Activated naive CD4-positive, alpha-beta T cell treated with anti-CD3 and anti-CD28 coated beads for 36 hours (primary cell): ENCODE measurements around the gene DCHS1. TPM values are rescaled to one million over a fixed set of nuclear protein-coding genes. Genes with fewer than 3 reads are reported as not detected.

ENCODE experiments used
- CTCF ChIA-PET: fragments of 350-600 bp; sonication (Branson Sonifier 250); formaldehyde crosslinking; loops from one replicate; lab custom pipeline; 2021; ENCODE audit warnings: antibody characterized with exemption; lab: Charles Lee
- DNase-seq: peaks from one replicate; pipeline ENCODE4 v3.0.0-alpha.2; 2020
- H3K27ac Mint-ChIP-seq: one replicate; pipeline ENCODE4 v1.8.0; 2021; ENCODE audit warnings: mild to moderate bottlenecking, mixed read lengths
- H3K27me3 Mint-ChIP-seq: one replicate; pipeline ENCODE4 v1.8.0; 2021; ENCODE audit warnings: low read depth, mixed read lengths
- H3K36me3 Mint-ChIP-seq: one replicate; pipeline ENCODE4 v1.8.0; 2021; ENCODE audit warnings: low read depth, mixed read lengths
- H3K4me1 Mint-ChIP-seq: one replicate; pipeline ENCODE4 v1.8.0; 2021; ENCODE audit warnings: low read depth, mixed read lengths
- H3K4me3 Mint-ChIP-seq: one replicate; pipeline ENCODE4 v1.8.0; 2021; ENCODE audit warnings: mild to moderate bottlenecking, moderate library complexity, mixed read lengths
- H3K9me3 Mint-ChIP-seq: one replicate; pipeline ENCODE4 v1.8.0; 2021; ENCODE audit warnings: mixed read lengths
- intact Hi-C: fragments of 100-400 bp; cut with micrococcal nuclease; formaldehyde crosslinking; loops from one replicate; pipeline ENCODE4 v1.15.1; 2023
- total RNA-seq, 2 experiments: library from RNA; stranded (reverse); gene quantifications; one replicate each; pipeline ENCODE4 v1.2.3, GENCODE V29; 2021

Gene DCHS1
- total RNA-seq, 2 experiments from 2014 or later, result 0.79 to 0.88 TPM

GRCh38 chr11:6629892-6630631 lies 25.5 kb downstream of the DCHS1 start:
- Mint-ChIP-seq H3K9me3 (no peaks in the 10 kb centered on the region), H3K36me3 (no peaks in the 10 kb centered on the region), H3K27ac (no peak overlapping the region), H3K27me3 (no peaks in the 10 kb centered on the region), H3K4me1 (peaks cover 19% of the 10 kb centered on the region), H3K4me3 (no peak overlapping the region)
- CTCF ChIA-PET, result interaction anchor here (0.9 kb wide), 1 partner anchor 99 kb away, joined by 3 read pairs; no protein-coding TSS in a partner anchor
- DNase-seq, result no peak
- intact Hi-C loops, result no loop called here

DNA sequence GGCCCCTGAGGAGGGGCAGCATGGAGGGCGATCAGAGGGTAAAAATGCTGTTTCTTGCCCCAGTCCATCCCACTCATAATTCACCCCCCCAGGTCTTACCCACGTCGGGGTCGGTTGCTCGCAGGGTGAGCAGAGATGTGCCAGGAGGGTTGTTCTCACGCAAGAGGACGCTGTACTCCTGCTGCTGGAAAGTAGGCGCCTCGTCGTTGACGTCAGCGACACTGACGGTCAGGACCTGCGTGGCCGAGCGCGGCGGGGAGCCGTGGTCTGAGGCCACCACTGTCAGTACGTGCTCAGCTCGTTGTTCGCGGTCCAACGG lies 26.1 kb downstream of the DCHS1 start:
- Mint-ChIP-seq H3K27me3 (no peaks in the 10 kb centered on the region), H3K4me1 (peaks cover 19% of the 10 kb centered on the region), H3K4me3 (no peak overlapping the region), H3K9me3 (no peaks in the 10 kb centered on the region), H3K36me3 (no peaks in the 10 kb centered on the region), H3K27ac (no peak overlapping the region)
- CTCF ChIA-PET, result no interaction called here
- intact Hi-C loops, result no loop called here
- DNase-seq, result no peak

GRCh38 chr11:6628526-6628925 lies 27.1 kb downstream of the DCHS1 start:
- intact Hi-C loops, result no loop called here
- CTCF ChIA-PET, result interaction anchor here (1.5 to 1.8 kb wide), 2 partner anchors 10 to 55 kb away, joined by 3 to 6 read pairs; partner anchors contain the start of genes MRPL17 and TPP1
- Mint-ChIP-seq H3K27ac (no peak overlapping the region), H3K4me1 (peaks cover 19% of the 10 kb centered on the region), H3K9me3 (no peaks in the 10 kb centered on the region), H3K27me3 (no peaks in the 10 kb centered on the region), H3K4me3 (no peak overlapping the region), H3K36me3 (no peaks in the 10 kb centered on the region)
- DNase-seq, result no peak

DNA sequence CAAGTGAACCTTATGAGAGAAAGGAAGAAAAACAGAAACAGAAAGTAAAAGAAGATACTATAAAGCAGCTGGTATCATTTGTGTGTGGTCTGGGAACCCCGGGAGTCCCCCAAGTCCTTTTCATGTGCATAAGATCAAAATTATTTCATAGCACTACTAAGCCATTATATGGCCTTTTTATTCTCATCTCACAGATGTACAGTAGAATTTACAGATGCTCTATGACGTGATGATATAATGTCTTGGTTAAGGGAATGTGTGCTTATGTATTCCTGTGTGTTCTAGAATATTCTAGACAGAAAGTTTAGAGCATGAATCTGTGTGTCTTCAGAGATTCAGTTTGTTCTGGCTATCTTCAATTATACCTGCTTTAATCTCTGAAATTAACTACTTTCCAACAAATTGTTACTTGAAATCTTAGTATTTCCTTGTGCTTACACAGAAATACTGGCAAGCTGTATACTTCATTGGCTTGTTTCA lies 27.8 kb downstream of the DCHS1 start:
- H3K27ac Mint-ChIP-seq, result no peak overlapping the region
- DNase-seq, result peak; percentile 55

DNA sequence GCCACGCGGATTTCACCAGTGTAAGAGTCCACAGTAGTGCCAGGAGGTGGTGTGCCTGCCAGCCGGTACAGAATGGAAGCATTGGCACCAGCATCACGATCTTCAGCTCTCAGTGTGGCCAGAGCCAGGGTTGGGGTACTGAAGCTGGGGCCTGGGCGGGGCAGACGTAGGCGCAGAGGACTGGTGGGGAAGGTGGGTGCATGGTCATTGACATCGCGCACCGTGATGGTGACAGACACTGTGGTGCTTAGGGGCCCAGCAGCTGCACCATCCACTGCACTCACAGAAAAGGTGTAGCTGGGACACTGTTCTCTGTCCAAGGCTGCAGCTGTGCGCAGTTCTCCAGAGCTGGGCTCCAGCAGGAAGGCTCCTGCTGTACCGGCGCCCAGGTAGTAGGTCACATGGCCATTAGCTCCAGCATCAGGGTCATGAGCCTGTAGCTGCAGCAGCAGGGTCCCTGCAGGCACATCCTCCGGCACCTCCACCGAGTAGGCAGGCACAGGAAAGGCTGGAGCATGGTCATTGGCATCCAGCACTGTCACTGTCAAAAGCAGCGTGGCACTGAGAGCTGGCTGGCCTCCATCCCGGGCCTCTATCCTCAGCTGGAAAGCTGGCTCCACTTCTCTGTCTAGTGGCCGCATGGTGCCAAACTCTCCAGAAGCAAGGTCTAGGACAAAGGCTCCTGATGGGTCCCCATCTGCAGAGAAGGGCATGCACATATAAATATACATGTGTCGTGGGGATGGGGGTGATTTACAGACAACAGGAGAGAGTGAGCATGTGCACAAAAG lies 28.4 kb downstream of the DCHS1 start:
- Mint-ChIP-seq H3K9me3 (no peaks in the 10 kb centered on the region), H3K27me3 (no peaks in the 10 kb centered on the region), H3K27ac (no peak overlapping the region), H3K4me3 (no peak overlapping the region), H3K36me3 (no peaks in the 10 kb centered on the region), H3K4me1 (peaks cover 19% of the 10 kb centered on the region)
- DNase-seq, result no peak
- intact Hi-C loops, result no loop called here
- CTCF ChIA-PET, result interaction anchor here (1.2 to 1.8 kb wide), 3 partner anchors 8 to 128 kb away, joined by 4 to 6 read pairs (median 4); partner anchors contain the start of gene TPP1

More for the DNA sequence above, 27.8 kb downstream of the DCHS1 start:
- Mint-ChIP-seq H3K36me3 (no peaks in the 10 kb centered on the region), H3K4me3 (no peak overlapping the region), H3K9me3 (no peaks in the 10 kb centered on the region), H3K4me1 (peaks cover 19% of the 10 kb centered on the region), H3K27me3 (no peaks in the 10 kb centered on the region)
- CTCF ChIA-PET, result interaction anchor here (1.2 to 1.8 kb wide), 4 partner anchors 9 to 127 kb away, joined by 3 to 6 read pairs (median 4); partner anchors contain the start of genes MRPL17 and TPP1
- intact Hi-C loops, result no loop called here

GRCh38 chr11:6625832-6626420 lies 29.7 kb downstream of the DCHS1 start:
- intact Hi-C loops, result no loop called here

GRCh38 chr11:6625156-6625831 lies 30.3 kb downstream of the DCHS1 start:
- no peak overlapping the region for H3K4me3 Mint-ChIP-seq
- CTCF ChIA-PET, result interaction anchor here (0.6 kb wide), 1 partner anchor 50 kb away, joined by 4 read pairs; no protein-coding TSS in a partner anchor
- H3K9me3 Mint-ChIP-seq, result no peaks in the 10 kb centered on the region
- H3K4me1 Mint-ChIP-seq, result peaks cover 19% of the 10 kb centered on the region
- H3K27ac Mint-ChIP-seq, result no peak overlapping the region
- no peak for DNase-seq
- no peaks in the 10 kb centered on the region for H3K27me3 Mint-ChIP-seq
- intact Hi-C loops, result no loop called here
- H3K36me3 Mint-ChIP-seq, result no peaks in the 10 kb centered on the region

More at GRCh38 chr11:6625832-6626420, 29.7 kb downstream of the DCHS1 start:
- Mint-ChIP-seq H3K36me3 (no peaks in the 10 kb centered on the region), H3K27me3 (no peaks in the 10 kb centered on the region), H3K4me3 (no peak overlapping the region), H3K4me1 (peaks cover 19% of the 10 kb centered on the region), H3K9me3 (no peaks in the 10 kb centered on the region), H3K27ac (no peak overlapping the region)
- CTCF ChIA-PET, result interaction anchor here (0.6 kb wide), 1 partner anchor 50 kb away, joined by 4 read pairs; no protein-coding TSS in a partner anchor
- no peak for DNase-seq

GRCh38 chr11:6623391-6624363 lies 31.9 kb downstream of the DCHS1 start:
- Mint-ChIP-seq H3K27ac (no peak overlapping the region), H3K4me3 (no peak overlapping the region)
- CTCF ChIA-PET, result interaction anchor here (0.6 kb wide), 1 partner anchor 373 kb away, joined by 4 read pairs; no protein-coding TSS in a partner anchor

GRCh38 chr11:6622261-6623171 lies 33.1 kb downstream of the DCHS1 start:
- Mint-ChIP-seq H3K4me3 (no peak overlapping the region), H3K9me3 (no peaks in the 10 kb centered on the region), H3K36me3 (no peaks in the 10 kb centered on the region), H3K4me1 (peaks cover 9% of the 10 kb centered on the region), H3K27me3 (no peaks in the 10 kb centered on the region), H3K27ac (no peak overlapping the region)
- DNase-seq, result no peak
- intact Hi-C loops, result no loop called here
- CTCF ChIA-PET, result interaction anchor here (0.6 to 0.8 kb wide), 2 partner anchors 61 to 372 kb away, joined by 3 to 4 read pairs; partner anchors contain the start of gene MRPL17

More at GRCh38 chr11:6623391-6624363, 31.9 kb downstream of the DCHS1 start:
- H3K9me3 Mint-ChIP-seq, result no peaks in the 10 kb centered on the region
- intact Hi-C loops, result no loop called here
- DNase-seq, result no peak
- H3K27me3 Mint-ChIP-seq, result no peaks in the 10 kb centered on the region
- peaks cover 19% of the 10 kb centered on the region for H3K4me1 Mint-ChIP-seq
- no peaks in the 10 kb centered on the region for H3K36me3 Mint-ChIP-seq

- H3K27me3 Mint-ChIP-seq, result no peaks in the 10 kb centered on the region
- CTCF ChIA-PET, result interaction anchor here (0.8 kb wide), 2 partner anchors 59 to 61 kb away, joined by 3 read pairs; partner anchors contain the start of gene MRPL17
- no peaks in the 10 kb centered on the region for H3K36me3 Mint-ChIP-seq
- no peaks in the 10 kb centered on the region for H3K9me3 Mint-ChIP-seq
- peaks cover 4% of the 10 kb centered on the region for H3K4me1 Mint-ChIP-seq
- H3K4me3 Mint-ChIP-seq, result no peak overlapping the region
- intact Hi-C loops, result no loop called here
- DNase-seq, result no peak
- H3K27ac Mint-ChIP-seq, result no peak overlapping the region
Measured at GRCh38 chr11:6621711-6622211, 33.8 kb downstream of the DCHS1 start.
